ENCODE results near the gene RPH3AL.
"Not testable (repeated sequence)": the region's sequence is repeated elsewhere in the genome, so short reads cannot be mapped to it uniquely, and the experiment has no call there.

Gene RPH3AL

GRCh38 chr17:282000-282911 is 70.4 kb downstream of the RPH3AL start:
- DNase-seq (ENCODE audit: low spot score): peak; percentile 51

- no peak for DNase-seq (ENCODE audit: low spot score)
Measured at GRCh38 chr17:281365-281999, 71.1 kb downstream of the RPH3AL start.

- no peak for DNase-seq (ENCODE audit: low spot score)
Measured at GRCh38 chr17:280901-281300, 71.7 kb downstream of the RPH3AL start.

GRCh38 chr17:280216-280615 is 72.4 kb downstream of the RPH3AL start:
- DNase-seq (ENCODE audit: low spot score): no peak

GRCh38 chr17:279776-280175 is 72.8 kb downstream of the RPH3AL start:
- DNase-seq (ENCODE audit: low spot score): no peak

GRCh38 chr17:279331-279730 is 73.3 kb downstream of the RPH3AL start:
- no peak for DNase-seq (ENCODE audit: low spot score)

- no peak for DNase-seq (ENCODE audit: low spot score)
Measured at GRCh38 chr17:278676-279059, 73.9 kb downstream of the RPH3AL start.

GRCh38 chr17:278055-278675 is 74.4 kb downstream of the RPH3AL start:
- DNase-seq (ENCODE audit: low spot score): no peak

- DNase-seq (ENCODE audit: low spot score): no peak
Measured at GRCh38 chr17:274902-275301, 77.7 kb downstream of the RPH3AL start.

GRCh38 chr17:273981-274832 is 78.4 kb downstream of the RPH3AL start:
- no peak for DNase-seq (ENCODE audit: low spot score)

GRCh38 chr17:272856-273255 is 79.8 kb downstream of the RPH3AL start:
- not testable (repeated sequence) for DNase-seq (ENCODE audit: low spot score)

GRCh38 chr17:271928-272623 is 80.5 kb downstream of the RPH3AL start:
- DNase-seq (ENCODE audit: low spot score): not testable (repeated sequence)

GRCh38 chr17:269616-270514 is 82.7 kb downstream of the RPH3AL start:
- DNase-seq (ENCODE audit: low spot score): no peak

GRCh38 chr17:266701-267667 is 85.6 kb downstream of the RPH3AL start:
- DNase-seq (ENCODE audit: low spot score): no peak

- no peak for DNase-seq (ENCODE audit: low spot score)
Measured at GRCh38 chr17:266219-266618, 86.4 kb downstream of the RPH3AL start.

- DNase-seq (ENCODE audit: low spot score): no peak
Measured at GRCh38 chr17:265718-266117, 86.9 kb downstream of the RPH3AL start.

GRCh38 chr17:263773-264172 is 88.8 kb downstream of the RPH3AL start:
- DNase-seq (ENCODE audit: low spot score): no peak

- no peak for DNase-seq (ENCODE audit: low spot score)
Measured at GRCh38 chr17:263271-263670, 89.3 kb downstream of the RPH3AL start.

GRCh38 chr17:261635-262034 is 91.0 kb downstream of the RPH3AL start:
- no peak for DNase-seq (ENCODE audit: low spot score)
